Measurements from ENCODE around the gene TNN.
"Not testable (repeated sequence)": the region's sequence is repeated elsewhere in the genome, so short reads cannot be mapped to it uniquely, and the experiment has no call there.

The TNN gene

DNA sequence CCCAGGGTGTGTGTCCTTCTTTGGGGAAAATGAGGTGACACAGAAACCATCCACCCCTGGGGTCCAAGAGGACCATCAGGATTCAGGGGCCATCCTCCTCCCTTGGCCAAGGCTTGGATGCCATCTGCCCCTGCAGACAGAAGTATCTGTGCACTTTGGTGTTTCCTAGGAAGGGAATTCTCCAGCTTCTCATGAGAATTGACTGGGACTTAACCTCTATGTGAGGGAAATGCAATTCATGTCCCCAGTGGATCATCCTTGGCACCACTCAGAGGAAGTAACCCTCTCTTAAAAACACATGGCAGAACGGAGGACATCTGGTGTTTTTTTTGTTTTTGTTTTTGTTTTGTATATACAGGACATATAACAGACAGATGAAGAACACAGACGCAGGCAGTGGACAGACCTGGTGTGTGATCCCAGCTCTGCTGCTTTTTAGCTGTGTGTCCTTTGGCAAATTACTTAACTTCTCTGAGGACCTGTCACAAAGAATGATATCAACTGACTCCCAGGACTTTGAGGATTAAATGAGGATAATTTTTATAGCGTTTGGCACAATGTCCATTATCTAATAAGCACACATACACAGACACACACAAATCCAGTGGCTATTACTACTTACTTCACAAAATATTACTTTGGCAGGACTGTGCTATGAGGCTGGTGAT lies 3.8 kb downstream of the TNN start:
- no peak for DNase-seq

DNA sequence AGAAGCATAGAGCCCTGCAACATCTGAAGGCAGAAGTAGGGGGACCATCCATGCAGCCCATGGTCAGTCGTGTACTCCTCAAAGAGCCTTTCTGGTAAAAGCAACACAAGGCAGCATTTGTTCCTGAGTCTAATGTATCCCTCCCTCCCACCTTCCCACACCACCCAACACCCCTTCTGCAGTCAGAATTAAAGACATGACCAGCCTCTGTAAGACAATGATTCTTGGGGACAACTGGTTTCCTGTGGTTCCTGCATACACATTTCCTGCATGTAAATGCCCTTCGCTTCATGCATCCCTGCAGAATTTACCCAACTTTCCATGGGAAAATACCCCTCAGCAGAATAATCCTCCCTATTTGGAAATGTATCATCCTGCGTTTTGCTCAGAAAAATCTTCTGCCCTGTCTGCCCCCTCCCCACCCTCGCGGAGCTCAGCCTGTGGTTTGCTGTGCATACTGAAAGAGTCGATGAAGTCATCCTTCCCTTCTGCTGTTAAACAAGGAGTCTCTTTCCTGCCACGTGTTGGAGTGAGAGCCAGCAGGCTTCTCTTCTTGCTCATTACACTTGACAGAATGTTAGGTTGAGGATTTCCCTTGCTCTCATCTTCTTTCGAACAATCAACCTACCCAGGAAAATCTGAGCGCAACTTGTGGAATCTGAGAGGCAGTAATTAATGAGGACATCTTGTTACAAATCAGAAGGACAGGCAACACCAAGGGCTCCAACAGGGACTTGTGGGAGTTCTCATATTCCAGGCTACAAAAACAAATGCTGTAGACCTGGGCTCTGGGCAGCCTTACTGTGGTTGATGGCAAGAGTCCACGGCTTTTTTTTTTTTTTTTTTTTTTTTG lies 4.7 kb downstream of the TNN start:
- no peak for DNase-seq

DNA sequence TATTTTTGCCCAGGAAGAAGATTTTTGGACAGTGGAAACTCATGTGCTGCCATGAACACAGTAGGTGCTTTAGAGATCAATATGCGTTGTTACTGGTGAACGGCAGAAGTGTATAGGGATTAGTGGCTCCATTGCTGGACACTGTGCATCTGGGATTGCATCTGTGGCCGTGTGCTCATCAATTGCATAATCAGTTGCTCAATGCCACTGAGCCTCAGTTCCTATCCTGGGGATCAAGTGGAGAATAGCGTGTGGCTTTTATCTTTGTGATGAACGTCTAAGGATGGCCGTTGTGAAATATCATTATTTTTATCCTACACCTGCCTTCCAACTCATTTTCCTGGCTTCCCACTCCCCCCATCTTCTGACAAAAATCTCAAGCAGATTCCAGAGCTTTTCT lies 5.4 kb downstream of the TNN start:
- DNase-seq: no peak

- DNase-seq: no peak
Observed at GRCh38 chr1:175073633-175074032, 6.0 kb downstream of the TNN start.

DNA sequence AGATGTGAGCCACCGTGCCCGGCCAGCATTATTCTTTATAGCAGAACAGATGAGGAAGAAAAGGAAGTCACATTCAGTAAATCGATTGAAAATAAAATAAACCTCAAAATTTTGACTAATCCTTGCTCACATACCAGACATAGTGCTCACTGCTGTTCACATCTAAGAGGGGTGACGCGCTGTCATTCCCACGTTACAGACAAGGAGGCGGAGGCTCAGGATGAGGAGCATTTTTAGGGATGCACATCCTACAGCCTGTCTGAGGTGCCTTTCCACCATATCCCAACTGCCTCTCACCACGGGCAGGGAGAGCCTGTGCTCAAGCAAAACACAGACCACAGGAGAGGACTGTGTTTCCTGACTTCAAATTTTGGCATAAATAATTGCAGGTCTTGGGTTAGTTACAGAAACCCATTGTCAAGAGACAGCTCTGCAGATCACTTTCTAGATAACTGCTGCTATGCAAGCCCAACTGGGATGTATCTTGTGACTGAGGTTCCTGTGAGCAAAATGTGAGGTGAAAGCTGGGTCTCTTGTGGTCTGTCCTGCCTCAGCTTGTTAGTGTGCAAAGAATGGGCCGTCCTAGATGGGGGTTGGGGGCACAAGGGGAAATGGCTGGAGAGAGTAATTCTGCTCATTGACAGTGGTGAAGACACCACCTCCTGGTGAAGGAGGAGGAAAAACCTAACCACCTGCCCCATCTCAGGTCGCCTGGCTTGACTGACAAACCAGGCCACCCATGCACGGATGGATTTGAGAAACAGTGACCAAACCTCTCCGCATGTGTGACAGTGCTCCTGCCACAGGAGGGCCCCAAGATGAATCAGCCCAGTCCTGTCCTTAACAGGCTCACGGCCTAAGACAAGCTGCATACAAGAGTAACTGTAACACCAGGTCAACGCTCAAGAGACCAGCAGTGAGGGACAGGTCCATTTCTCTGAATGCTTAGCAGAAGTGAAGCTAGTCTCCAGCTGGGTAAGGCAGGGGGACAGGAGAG lies 8.2 kb downstream of the TNN start:
- no peak for DNase-seq

GRCh38 chr1:175077356-175078030 lies 9.9 kb downstream of the TNN start:
- no peak for DNase-seq

- no peak for DNase-seq
Observed at GRCh38 chr1:175078629-175079028, 11.0 kb downstream of the TNN start.

DNA sequence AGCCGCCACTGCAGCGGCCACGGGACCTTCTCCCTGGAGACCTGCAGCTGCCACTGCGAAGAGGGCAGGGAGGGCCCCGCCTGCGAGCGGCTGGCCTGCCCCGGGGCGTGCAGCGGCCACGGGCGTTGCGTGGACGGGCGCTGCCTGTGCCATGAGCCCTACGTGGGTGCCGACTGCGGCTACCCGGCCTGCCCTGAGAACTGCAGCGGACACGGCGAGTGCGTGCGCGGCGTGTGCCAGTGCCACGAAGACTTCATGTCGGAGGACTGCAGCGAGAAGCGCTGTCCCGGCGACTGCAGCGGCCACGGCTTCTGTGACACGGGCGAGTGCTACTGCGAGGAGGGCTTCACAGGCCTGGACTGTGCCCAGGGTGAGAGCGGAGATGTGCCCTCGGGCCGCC lies 11.7 kb downstream of the TNN start:
- DNase-seq: no peak

DNA sequence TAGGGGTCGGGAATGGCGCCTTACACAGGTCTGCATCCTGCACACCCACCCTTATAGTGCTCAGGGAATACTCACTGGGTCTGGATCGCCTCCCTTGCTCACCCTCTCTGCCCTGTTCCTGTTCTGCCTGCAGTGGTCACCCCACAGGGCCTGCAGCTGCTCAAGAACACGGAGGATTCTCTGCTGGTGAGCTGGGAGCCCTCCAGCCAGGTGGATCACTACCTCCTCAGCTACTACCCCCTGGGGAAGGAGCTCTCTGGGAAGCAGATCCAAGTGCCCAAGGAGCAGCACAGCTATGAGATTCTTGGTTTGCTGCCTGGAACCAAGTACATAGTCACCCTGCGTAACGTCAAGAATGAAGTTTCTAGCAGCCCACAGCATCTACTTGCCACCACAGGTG lies 12.4 kb downstream of the TNN start:
- no peak for DNase-seq

DNA sequence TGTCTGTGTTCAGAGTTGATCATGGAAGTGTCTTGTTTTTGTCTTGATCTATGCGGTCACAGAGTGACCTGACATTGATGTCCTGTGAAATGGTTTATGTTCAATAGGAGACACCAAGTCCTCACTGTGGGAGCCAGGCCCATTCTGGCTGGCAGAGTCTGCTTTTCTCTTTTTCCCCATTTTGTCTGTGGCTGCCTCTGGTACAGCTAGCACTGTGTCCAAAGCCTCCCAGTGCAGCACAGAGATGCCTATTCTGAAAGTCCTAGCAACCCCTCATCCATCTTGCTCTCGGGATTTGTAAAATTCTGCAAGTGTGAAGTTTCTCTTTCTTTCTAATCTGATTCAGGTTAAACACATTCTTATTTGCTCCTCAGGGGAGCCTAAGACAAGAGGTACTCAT lies 14.3 kb downstream of the TNN start:
- DNase-seq: no peak

- no peak for DNase-seq
Observed at GRCh38 chr1:175088525-175088951, 20.9 kb downstream of the TNN start.

- DNase-seq: no peak
Observed at GRCh38 chr1:175089136-175089718, 21.6 kb downstream of the TNN start.

DNA sequence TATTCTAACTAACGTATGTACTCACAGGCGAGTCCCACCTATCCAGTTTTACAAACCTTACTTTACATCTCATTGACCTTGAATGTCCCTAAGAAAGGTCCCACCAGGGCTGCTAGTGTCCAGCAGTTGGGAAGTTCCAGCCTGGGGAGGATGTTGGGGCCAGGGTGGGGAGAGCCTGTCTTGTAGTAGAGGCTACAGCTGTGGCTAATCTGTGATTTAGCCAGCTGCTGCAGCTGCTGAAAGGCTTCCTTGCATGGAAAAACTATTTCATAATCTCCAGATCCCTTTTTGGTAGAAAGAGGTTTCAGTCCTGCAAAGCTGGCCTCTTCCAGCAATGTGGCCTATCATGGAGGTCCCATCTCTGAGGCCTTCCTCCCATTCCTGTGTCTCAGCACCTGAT lies 23.1 kb downstream of the TNN start:
- DNase-seq: no peak

DNA sequence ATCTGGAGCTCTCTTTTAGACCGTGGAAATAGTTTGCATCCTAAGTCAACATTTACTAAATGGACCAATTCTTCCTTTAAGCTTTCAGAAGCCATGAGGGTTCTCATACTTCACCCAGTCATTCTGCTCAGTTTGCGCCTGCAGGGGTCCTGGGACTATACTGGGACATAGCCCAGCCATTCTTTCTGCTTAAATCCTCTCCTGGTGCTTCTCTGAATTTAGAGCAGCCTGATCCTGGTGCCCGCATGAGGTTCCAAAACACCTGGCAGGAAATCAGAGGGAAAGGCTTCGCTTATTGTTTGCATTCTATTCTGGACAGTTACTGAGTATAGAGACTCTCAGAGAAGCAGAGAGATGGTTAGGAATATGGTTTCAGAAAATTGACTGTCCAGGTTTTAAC lies 27.0 kb downstream of the TNN start:
- DNase-seq: no peak

- DNase-seq: no peak
Observed at GRCh38 chr1:175095069-175095468, 27.4 kb downstream of the TNN start.

GRCh38 chr1:175095978-175096607 lies 28.5 kb downstream of the TNN start:
- no peak for DNase-seq

DNA sequence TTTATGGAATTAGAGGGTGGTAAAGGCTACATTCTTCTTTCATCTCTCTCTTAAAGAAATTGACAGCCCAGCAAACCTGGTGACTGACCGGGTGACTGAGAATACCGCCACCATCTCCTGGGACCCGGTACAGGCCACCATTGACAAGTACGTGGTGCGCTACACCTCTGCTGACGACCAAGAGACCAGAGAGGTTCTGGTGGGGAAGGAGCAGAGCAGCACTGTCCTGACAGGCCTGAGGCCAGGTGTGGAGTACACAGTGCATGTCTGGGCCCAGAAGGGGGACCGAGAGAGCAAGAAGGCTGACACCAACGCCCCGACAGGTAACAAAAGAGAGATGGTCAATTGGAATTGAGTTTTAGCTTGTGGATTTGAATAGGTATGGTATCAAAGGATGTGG lies 29.7 kb downstream of the TNN start:
- DNase-seq: no peak

DNA sequence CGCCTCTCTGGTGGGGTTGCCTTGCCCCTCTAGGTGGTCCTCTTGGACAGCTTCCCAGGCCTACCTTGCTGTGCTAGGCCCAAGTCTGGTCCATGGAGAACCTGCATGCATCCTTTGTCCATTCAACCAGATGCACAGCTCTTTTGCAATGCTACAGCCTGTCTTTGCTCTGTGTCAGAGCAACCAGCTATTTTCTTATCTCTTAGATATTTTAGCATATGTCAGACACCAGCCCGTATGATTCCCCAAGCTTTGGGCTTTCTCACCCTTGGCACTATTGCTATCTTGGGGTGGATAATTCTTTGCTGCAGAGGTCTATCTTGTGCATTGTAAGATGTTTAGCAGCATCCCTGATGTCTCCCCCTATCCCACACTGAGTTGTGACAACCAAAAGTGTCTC lies 32.3 kb downstream of the TNN start:
- no peak for DNase-seq

DNA sequence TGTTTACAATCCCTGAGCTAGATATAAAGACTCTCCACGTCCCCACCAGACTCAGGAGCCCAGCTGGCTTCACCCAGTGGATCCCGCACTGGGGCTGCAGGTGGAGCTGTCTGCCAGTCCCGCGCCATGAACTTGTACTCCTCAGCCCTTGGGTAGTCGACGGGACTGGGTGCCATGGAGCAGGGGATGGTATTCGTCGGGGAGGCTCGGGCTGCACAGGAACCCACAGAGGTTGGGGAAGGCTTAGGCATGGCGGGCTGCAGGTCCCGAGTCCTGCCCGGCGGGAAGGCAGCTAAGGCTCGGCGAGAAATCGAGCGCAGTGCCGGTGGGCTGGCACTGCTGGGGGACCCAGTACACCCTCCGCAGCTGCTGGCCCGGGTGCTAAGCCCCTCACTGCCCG lies 34.5 kb downstream of the TNN start:
- not testable (repeated sequence) for DNase-seq

GRCh38 chr1:175106536-175106935 lies 38.9 kb downstream of the TNN start:
- DNase-seq: not testable (repeated sequence)

DNA sequence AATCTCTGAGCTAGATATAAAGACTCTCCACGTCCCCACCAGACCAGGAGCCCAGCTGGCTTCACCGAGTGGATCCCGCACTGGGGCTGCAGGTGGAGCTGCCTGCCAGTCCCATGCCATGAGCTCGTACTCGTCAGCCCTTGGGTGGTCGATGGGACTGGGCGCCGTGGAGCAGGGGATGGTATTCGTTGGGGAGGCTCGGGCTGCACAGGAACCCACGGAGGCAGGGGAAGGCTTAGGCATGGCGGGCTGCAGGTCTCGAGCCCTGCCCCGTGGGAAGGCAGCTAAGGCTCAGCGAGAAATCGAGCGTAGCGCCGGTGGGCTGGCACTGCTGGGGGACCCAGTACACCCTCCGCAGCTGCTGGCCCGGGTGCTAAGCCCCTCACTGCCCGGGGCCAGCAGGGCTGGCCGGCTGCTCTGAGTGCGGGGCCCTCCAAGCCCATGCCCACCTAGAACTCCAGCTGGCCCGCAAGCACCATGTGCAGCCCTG lies 40.7 kb downstream of the TNN start:
- DNase-seq: not testable (repeated sequence)

DNA sequence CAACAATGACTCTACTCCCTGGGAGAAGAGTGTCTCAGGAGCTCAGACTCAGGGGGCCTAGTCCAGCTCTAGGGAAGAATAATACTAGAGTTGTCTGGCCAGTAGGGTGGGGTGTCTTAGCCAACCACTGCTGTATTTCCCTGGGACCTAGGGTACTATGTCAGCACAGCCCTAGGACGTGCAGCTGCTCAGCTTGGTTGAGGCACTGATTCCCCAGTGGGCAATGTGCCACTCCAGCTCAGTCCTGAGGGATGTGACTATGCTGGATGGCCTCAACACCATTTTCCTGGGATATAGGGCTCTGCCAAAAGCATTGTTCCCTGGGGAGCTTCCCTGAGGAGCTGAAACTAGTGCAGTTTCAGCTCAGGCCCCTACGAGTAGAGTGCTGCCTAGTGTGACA lies 47.4 kb downstream of the TNN start:
- no peak for DNase-seq
